SU-DHL-6 (cell line): Measurements from ENCODE around the gene TTC13.

Experiments
- EZH2phosphoT487 ChIP-seq: fragments of 200-600 bp; sonication (generic), shearing (Covaris generic); conservative IDR thresholded peaks from 2 replicates; pipeline ENCODE4 v1.6.1; 2018; ENCODE audit warnings: mild to moderate bottlenecking, antibody characterized with exemption, low read length, moderate library complexity, mixed read lengths
- TF ChIP-seq, protein P1 (sequence below): fragments of 200-600 bp; sonication (generic); IDR thresholded peaks from one replicate; pipeline ENCODE4 v1.5.1; 2017; ENCODE audit warnings: antibody characterized with exemption, mild to moderate bottlenecking, low read length, moderate library complexity; ENCODE audit not compliant: insufficient read depth, poor library complexity, severe bottlenecking

DNA sequence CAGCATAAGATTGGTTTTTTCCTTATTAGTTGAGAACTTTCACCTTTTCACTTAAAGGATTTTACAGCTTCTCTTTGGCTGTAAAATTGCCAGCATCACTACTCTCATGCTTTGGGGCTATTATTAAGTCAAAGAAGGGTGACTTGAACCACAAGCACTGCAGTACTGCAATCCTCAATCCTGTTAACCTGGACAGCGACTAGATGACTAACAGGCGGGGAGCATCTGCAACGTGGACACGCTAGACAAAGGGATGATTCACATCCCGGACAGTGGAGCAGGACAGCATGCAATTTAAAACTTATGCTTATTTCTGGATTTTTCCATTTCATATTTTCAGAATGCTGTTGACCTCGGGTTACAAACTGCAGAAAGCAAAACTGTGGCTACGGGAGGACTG is 8.3 kb upstream of the TTC13 start:
- TF ChIP-seq, protein P1, sequence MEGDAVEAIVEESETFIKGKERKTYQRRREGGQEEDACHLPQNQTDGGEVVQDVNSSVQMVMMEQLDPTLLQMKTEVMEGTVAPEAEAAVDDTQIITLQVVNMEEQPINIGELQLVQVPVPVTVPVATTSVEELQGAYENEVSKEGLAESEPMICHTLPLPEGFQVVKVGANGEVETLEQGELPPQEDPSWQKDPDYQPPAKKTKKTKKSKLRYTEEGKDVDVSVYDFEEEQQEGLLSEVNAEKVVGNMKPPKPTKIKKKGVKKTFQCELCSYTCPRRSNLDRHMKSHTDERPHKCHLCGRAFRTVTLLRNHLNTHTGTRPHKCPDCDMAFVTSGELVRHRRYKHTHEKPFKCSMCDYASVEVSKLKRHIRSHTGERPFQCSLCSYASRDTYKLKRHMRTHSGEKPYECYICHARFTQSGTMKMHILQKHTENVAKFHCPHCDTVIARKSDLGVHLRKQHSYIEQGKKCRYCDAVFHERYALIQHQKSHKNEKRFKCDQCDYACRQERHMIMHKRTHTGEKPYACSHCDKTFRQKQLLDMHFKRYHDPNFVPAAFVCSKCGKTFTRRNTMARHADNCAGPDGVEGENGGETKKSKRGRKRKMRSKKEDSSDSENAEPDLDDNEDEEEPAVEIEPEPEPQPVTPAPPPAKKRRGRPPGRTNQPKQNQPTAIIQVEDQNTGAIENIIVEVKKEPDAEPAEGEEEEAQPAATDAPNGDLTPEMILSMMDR: no peak
- no peak for TF ChIP-seq EZH2phosphoT487
